ENCODE measurements around the gene DDIT3.

DDIT3 gene

GRCh38 chr12:57467212-57467874 lies 53.0 kb downstream of the DDIT3 start:
- DNase-seq (ENCODE audit: low spot score): no peak

All from D341Med (cell line).